Smooth muscle cell (in vitro differentiated cells): ENCODE data around the gene GDF10. TPM values are rescaled to one million over a fixed set of nuclear protein-coding genes. Genes with fewer than 3 reads are reported as not detected.

Experiments
- DNase-seq: peaks from one replicate; lab custom pipeline; 2025; ENCODE audit not compliant: unreplicated experiment; lab: John Stamatoyannopoulos, UW
- H2AFZ ChIP-seq: fragments of 200-600 bp; sonication (generic); 2 replicates; pipeline ENCODE4 v1.6.0; 2016; ENCODE audit warnings: antibody characterized with exemption, low read depth, mild to moderate bottlenecking
- H3F3A ChIP-seq: fragments of 200-600 bp; sonication (generic); 2 replicates; pipeline ENCODE4 v1.6.0; 2017; ENCODE audit warnings: antibody characterized with exemption, low read depth
- H3K27ac ChIP-seq: fragments of 200-600 bp; sonication (generic); 2 replicates; pipeline ENCODE4 v1.5.1; 2016; ENCODE audit warnings: low read depth, mild to moderate bottlenecking
- H3K27me3 ChIP-seq: fragments of 200-600 bp; sonication (generic); 2 replicates; pipeline ENCODE4 v1.6.1; 2016; ENCODE audit warnings: low read depth, mild to moderate bottlenecking
- H3K36me3 ChIP-seq: fragments of 200-600 bp; sonication (generic); 2 replicates; pipeline ENCODE4 v1.5.1; 2016; ENCODE audit warnings: low read depth
- H3K4me1 ChIP-seq: fragments of 200-600 bp; sonication (generic); 2 replicates; pipeline ENCODE4 v1.5.1; 2016; ENCODE audit warnings: low read depth
- H3K4me2 ChIP-seq: fragments of 200-600 bp; sonication (generic); 2 replicates; pipeline ENCODE4 v1.6.0; 2016; ENCODE audit warnings: mild to moderate bottlenecking
- H3K4me3 ChIP-seq: fragments of 200-600 bp; sonication (generic); 2 replicates; pipeline ENCODE4 v1.5.1; 2016; ENCODE audit warnings: mild to moderate bottlenecking
- H3K79me2 ChIP-seq: fragments of 200-600 bp; sonication (generic); 2 replicates; pipeline ENCODE4 v1.6.0; 2016; ENCODE audit warnings: low read depth, mild to moderate bottlenecking
- H3K9ac ChIP-seq: fragments of 200-600 bp; sonication (generic); 2 replicates; pipeline ENCODE4 v1.6.0; 2016; ENCODE audit warnings: low read depth
- H3K9me3 ChIP-seq: fragments of 200-600 bp; sonication (generic); replicated peaks from 2 replicates; pipeline ENCODE4 v1.5.1; 2016; ENCODE audit warnings: low read depth
- H4K20me1 ChIP-seq: fragments of 200-600 bp; sonication (generic); 2 replicates; pipeline ENCODE4 v1.6.0; 2016; ENCODE audit warnings: low read depth
- WGBS: methylation state at CpG from one replicate; pipeline ENCODE4 v1.1.7; 2016; ENCODE audit warnings: low lambda C conversion rate; 5-methylcytosine and 5-hydroxymethylcytosine counted together
- polyA plus RNA-seq: library from polyadenylated mRNA; unstranded; fragments of >200 nt; fragmentation: Nextera tagmentation; extraction: Ambion mirVana; gene quantifications from 2 replicates; pipeline ENCODE4 v1.2.1, GENCODE V29; 2016
- total RNA-seq: library from RNA; depleted of rRNA; stranded (reverse); fragments of >200 nt; gene quantifications from 2 replicates; pipeline ENCODE4 v1.2.3, GENCODE V29; 2014
- TF ChIP-seq, protein P1 (sequence below): fragments of 200-600 bp; sonication (generic); IDR thresholded peaks from 2 replicates; pipeline ENCODE4 v1.5.1; 2017; ENCODE audit warnings: borderline replicate concordance, mild to moderate bottlenecking, antibody characterized with exemption; ENCODE audit not compliant: insufficient read depth, poor library complexity, severe bottlenecking

The GDF10 gene
- total and polyA plus RNA-seq, 2 experiments from 2014 or later: 0.58 to 1.5 TPM

- no peak overlapping the region for H2AFZ ChIP-seq
- no peaks in the 10 kb centered on the region for H3K79me2 ChIP-seq
- 89% methylated on average over 9 of the region's 9 CpGs for WGBS
- no peaks in the 10 kb centered on the region for H3K9me3 ChIP-seq
- no peak overlapping the region for H3K9ac ChIP-seq
- H3K27ac ChIP-seq: no peak overlapping the region
- no peak overlapping the region for H3K4me2 ChIP-seq
- H3K4me1 ChIP-seq: no peaks in the 10 kb centered on the region
- no peaks in the 10 kb centered on the region for H3K36me3 ChIP-seq
- no peaks in the 10 kb centered on the region for H4K20me1 ChIP-seq
- TF ChIP-seq, protein P1, sequence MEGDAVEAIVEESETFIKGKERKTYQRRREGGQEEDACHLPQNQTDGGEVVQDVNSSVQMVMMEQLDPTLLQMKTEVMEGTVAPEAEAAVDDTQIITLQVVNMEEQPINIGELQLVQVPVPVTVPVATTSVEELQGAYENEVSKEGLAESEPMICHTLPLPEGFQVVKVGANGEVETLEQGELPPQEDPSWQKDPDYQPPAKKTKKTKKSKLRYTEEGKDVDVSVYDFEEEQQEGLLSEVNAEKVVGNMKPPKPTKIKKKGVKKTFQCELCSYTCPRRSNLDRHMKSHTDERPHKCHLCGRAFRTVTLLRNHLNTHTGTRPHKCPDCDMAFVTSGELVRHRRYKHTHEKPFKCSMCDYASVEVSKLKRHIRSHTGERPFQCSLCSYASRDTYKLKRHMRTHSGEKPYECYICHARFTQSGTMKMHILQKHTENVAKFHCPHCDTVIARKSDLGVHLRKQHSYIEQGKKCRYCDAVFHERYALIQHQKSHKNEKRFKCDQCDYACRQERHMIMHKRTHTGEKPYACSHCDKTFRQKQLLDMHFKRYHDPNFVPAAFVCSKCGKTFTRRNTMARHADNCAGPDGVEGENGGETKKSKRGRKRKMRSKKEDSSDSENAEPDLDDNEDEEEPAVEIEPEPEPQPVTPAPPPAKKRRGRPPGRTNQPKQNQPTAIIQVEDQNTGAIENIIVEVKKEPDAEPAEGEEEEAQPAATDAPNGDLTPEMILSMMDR: no peak
- H3K4me3 ChIP-seq: no peak overlapping the region
- no peaks in the 10 kb centered on the region for H3F3A ChIP-seq
- no peak for DNase-seq
- H3K27me3 ChIP-seq: peaks cover 21% of the 10 kb centered on the region
Measured at GRCh38 chr10:47288916-47289495, 11.0 kb upstream of the GDF10 start.

DNA sequence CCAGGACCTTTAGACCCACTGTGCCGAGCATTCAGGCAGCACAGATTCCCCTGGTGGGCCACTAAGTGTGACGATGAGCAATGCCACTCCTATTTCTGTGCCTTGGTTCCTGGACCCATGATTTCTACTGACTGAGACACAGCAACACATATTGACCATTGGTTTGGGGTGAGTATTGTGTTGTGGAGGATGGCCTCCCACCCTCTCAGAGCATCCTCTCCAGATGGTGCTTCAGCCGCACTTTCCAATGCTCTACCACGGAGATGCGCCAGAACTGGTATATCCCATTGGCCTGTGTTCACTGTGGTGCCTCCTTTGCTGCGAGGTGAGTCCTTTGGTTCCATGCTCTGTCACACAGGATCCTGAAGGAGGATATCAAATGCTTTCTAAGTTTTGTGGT lies 10.1 kb upstream of the GDF10 start:
- no peaks in the 10 kb centered on the region for H3F3A ChIP-seq
- H3K79me2 ChIP-seq: no peaks in the 10 kb centered on the region
- no peak overlapping the region for H3K4me3 ChIP-seq
- WGBS: 91% methylated on average over 6 of the region's 6 CpGs
- TF ChIP-seq, protein P1: no peak
- no peaks in the 10 kb centered on the region for H3K9me3 ChIP-seq
- H3K27me3 ChIP-seq: peaks cover 23% of the 10 kb centered on the region
- H3K4me1 ChIP-seq: no peaks in the 10 kb centered on the region
- no peak overlapping the region for H2AFZ ChIP-seq
- no peaks in the 10 kb centered on the region for H4K20me1 ChIP-seq
- no peak for DNase-seq
- H3K36me3 ChIP-seq: no peaks in the 10 kb centered on the region
- H3K27ac ChIP-seq: no peak overlapping the region
- no peak overlapping the region for H3K9ac ChIP-seq
- H3K4me2 ChIP-seq: no peak overlapping the region

- DNase-seq: no peak
- no peak overlapping the region for H2AFZ ChIP-seq
- no peaks in the 10 kb centered on the region for H3K79me2 ChIP-seq
- H3F3A ChIP-seq: no peaks in the 10 kb centered on the region
- H3K4me2 ChIP-seq: no peak overlapping the region
- peaks cover 26% of the 10 kb centered on the region for H3K27me3 ChIP-seq
- H4K20me1 ChIP-seq: no peaks in the 10 kb centered on the region
- TF ChIP-seq, protein P1: no peak
- H3K4me1 ChIP-seq: no peaks in the 10 kb centered on the region
- 68% methylated on average over 3 of the region's 3 CpGs for WGBS
- no peak overlapping the region for H3K9ac ChIP-seq
- no peak overlapping the region for H3K27ac ChIP-seq
- H3K9me3 ChIP-seq: no peaks in the 10 kb centered on the region
- no peaks in the 10 kb centered on the region for H3K36me3 ChIP-seq
- no peak overlapping the region for H3K4me3 ChIP-seq
Measured at GRCh38 chr10:47290338-47290737, 9.7 kb upstream of the GDF10 start.

- TF ChIP-seq, protein P1: no peak
Measured at GRCh38 chr10:47291682-47292081, 8.3 kb upstream of the GDF10 start.

More at GRCh38 chr10:47291682-47292081, 8.3 kb upstream of the GDF10 start:
- Histone ChIP-seq H3K9ac (no peak overlapping the region), H3K4me3 (no peak overlapping the region), H3K4me2 (no peak overlapping the region), H3K27ac (no peak overlapping the region), H2AFZ (no peak overlapping the region), H3F3A (no peaks in the 10 kb centered on the region), H3K9me3 (no peaks in the 10 kb centered on the region), H4K20me1 (no peaks in the 10 kb centered on the region), H3K4me1 (no peaks in the 10 kb centered on the region), H3K36me3 (no peaks in the 10 kb centered on the region), H3K79me2 (no peaks in the 10 kb centered on the region), H3K27me3 (peaks cover 20% of the 10 kb centered on the region)
- DNase-seq: no peak
- 87% methylated on average over 3 of the region's 3 CpGs for WGBS
